Upper lobe of left lung (tissue), 6 donors: ENCODE results near the gene CASP10. TPM values are rescaled to one million over a fixed set of nuclear protein-coding genes. Genes with fewer than 3 reads are reported as not detected.

ENCODE experiments used
- ATAC-seq, 2 donors: fragments of 200-7000 bp; cut with Tn5 transposase; one replicate each; pipeline ENCODE4 v1.9.1; 2022; ENCODE audit warnings: mild to moderate bottlenecking in 2 of 2, moderate library complexity in 2 of 2; ENCODE audit not compliant: low FRiP score in 2 of 2
- DNase-seq, 2 donors: peaks; one replicate each; pipeline ENCODE4 v3.0.0-alpha.2; 2019 to 2020
- H3K27ac ChIP-seq, 4 donors: fragments of 200-600 bp; sonication (generic); one replicate each; pipeline ENCODE4 v1.5.1; 2016 to 2019
- H3K27me3 ChIP-seq, 4 donors: fragments of 200-600 bp; sonication (generic); one replicate each; pipeline ENCODE4 v1.5.1; 2017 to 2019
- H3K36me3 ChIP-seq, 4 donors: fragments of 200-600 bp; sonication (generic); one replicate each; pipeline ENCODE4 v1.5.1; 2016 to 2019
- H3K4me1 ChIP-seq, 4 donors: fragments of 200-600 bp; sonication (generic); one replicate each; pipeline ENCODE4 v1.5.1; 2018 to 2019
- H3K4me3 ChIP-seq, 4 donors: fragments of 200-600 bp; sonication (generic); one replicate each; pipeline ENCODE4 v1.5.1; 2017 to 2019; ENCODE audit warnings: mild to moderate bottlenecking in 2 of 4, moderate library complexity in 1 of 4
- H3K9me3 ChIP-seq, 4 donors: fragments of 200-600 bp; sonication (generic); one replicate each; pipeline ENCODE4 v1.5.1; 2018 to 2019
- EP300 ChIP-seq, 4 donors: sonication (generic); formaldehyde crosslinking; IDR thresholded peaks; one replicate each; pipeline ENCODE4 v1.5.1; 2017; ENCODE audit warnings: antibody characterized with exemption in 4 of 4, control low read depth in 2 of 4
- POLR2A ChIP-seq, 4 donors: fragments of 450-650 bp; IDR thresholded peaks; one replicate each; pipeline ENCODE4 v1.5.1; 2016 to 2017; ENCODE audit warnings: antibody characterized with exemption in 4 of 4, mild to moderate bottlenecking in 2 of 4
- POLR2AphosphoS5 ChIP-seq, 2 donors: sonication (generic); formaldehyde crosslinking; IDR thresholded peaks; one replicate each; pipeline ENCODE4 v1.5.1; 2017; ENCODE audit warnings: antibody characterized with exemption in 2 of 2
- WGBS, 2 donors: methylation state at CpG; one replicate each; pipeline ENCODE4 v1.1.5; 2017 to 2018; 5-methylcytosine and 5-hydroxymethylcytosine counted together
- total RNA-seq, 6 donors: library from RNA; depleted of rRNA in 4 of 6; stranded (reverse); fragments of >200 nt in 4 of 6; gene quantifications; one replicate each; pipeline versions ENCODE4 v1.1.0 to v1.2.1, GENCODE V29; 2016 to 2021
- TF ChIP-seq, protein P1 (sequence below), 6 experiments: fragments of 450-650 bp in 4 of 6; fragments of 200-600 bp in 2 of 6; sonication (generic) in 2 of 6; IDR thresholded peaks; one replicate each; pipeline ENCODE4 v1.5.1; 2016 to 2019; ENCODE audit warnings: antibody characterized with exemption in 6 of 6
- donor health status: DM: no; HTN: no; CAD: no; lungs with moderate emphysema.
- donor health status: DM: no; HTN: yes; CAD: no; lungs with severe emphysema.

The CASP10 gene
- total RNA-seq, 6 donors from 2014 or later, result 21.1 to 67.1 (median 29.9) TPM

DNA sequence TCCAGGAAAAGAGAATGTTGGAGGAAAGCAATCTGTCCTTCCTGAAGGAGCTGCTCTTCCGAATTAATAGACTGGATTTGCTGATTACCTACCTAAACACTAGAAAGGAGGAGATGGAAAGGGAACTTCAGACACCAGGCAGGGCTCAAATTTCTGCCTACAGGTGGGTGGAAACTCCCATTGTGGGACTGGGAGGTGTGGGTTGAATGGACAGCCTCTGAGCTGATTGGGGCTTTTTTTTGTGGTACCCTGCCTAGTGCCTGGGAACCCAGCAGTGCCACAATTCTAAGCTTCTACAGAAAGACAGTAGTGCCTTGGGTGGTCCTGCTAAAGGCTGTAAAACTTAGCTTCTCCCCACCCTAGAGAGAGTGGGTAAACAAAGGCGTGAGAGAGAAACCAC lies 83.7 kb downstream of the CASP10 start:
- Histone ChIP-seq H3K9me3 (no peaks in the 10 kb centered on the region), H3K4me1 (peaks cover 11 to 15% (median 13%) of the 10 kb centered on the region in 4 donors), H3K36me3 (peaks cover 2 to 45% (median 11%) of the 10 kb centered on the region in 4 donors), H3K27ac (no peak overlapping the region), H3K27me3 (no peaks in the 10 kb centered on the region), H3K4me3 (no peak overlapping the region)
- ATAC-seq, result no peak
- 73 to 93% methylated on average over 2 of the region's 2 CpGs for WGBS, 2 donors
- no peak for DNase-seq
- TF ChIP-seq EP300 (IDR thresholded peaks at IDR 0.05) (no peak), POLR2A (IDR thresholded peaks at IDR 0.05) (no peak), POLR2AphosphoS5 (IDR thresholded peaks at IDR 0.05) (no peak)
- TF ChIP-seq, protein P1, sequence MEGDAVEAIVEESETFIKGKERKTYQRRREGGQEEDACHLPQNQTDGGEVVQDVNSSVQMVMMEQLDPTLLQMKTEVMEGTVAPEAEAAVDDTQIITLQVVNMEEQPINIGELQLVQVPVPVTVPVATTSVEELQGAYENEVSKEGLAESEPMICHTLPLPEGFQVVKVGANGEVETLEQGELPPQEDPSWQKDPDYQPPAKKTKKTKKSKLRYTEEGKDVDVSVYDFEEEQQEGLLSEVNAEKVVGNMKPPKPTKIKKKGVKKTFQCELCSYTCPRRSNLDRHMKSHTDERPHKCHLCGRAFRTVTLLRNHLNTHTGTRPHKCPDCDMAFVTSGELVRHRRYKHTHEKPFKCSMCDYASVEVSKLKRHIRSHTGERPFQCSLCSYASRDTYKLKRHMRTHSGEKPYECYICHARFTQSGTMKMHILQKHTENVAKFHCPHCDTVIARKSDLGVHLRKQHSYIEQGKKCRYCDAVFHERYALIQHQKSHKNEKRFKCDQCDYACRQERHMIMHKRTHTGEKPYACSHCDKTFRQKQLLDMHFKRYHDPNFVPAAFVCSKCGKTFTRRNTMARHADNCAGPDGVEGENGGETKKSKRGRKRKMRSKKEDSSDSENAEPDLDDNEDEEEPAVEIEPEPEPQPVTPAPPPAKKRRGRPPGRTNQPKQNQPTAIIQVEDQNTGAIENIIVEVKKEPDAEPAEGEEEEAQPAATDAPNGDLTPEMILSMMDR (IDR thresholded peaks at IDR 0.05), result no peak

DNA sequence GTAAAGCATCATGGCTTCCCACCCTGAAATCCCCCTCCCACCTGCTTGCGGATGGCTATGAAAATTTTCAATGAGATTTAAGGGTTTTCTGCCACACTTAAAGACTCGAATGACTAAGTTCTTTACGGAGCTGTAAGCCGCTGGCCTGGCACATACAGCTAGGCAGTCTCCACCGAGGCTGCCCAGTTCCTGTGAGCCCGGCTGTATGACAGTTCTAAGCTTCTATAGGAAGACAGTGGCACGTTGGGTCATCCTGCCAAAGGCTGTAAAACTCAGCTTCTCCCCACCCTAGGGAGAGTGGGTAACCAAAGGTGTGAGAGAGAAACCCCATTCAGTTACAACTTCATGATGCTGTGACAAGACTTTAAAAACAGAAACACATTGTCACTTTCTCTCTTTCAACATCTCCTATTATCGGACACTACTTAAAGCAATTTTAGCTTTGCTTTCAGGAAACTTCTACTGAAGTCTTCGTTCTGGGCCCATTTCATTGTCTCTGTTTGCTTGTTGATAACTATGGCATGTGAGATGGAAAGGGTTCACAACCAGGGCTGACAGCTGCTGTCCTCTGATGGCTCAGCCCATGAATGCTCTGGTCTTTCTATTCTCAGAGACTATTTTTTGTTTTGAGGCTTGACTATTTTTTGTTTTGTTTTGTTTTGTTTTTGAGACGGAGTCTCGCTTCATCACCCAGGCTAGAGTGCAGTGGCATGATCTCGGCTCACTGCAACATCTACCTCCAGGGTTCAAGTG lies 84.5 kb downstream of the CASP10 start:
- Histone ChIP-seq H3K27ac (no peak overlapping the region), H3K4me3 (no peak overlapping the region), H3K27me3 (no peaks in the 10 kb centered on the region), H3K36me3 (peaks cover 3 to 53% (median 13%) of the 10 kb centered on the region in 4 donors), H3K4me1 (peaks cover 6 to 12% (median 11%) of the 10 kb centered on the region in 4 donors), H3K9me3 (no peaks in the 10 kb centered on the region)
- ATAC-seq (no peak), DNase-seq (no peak)
- TF ChIP-seq POLR2A (IDR thresholded peaks at IDR 0.05), result no peak
- no peak for TF ChIP-seq EP300 (IDR thresholded peaks at IDR 0.05)
- TF ChIP-seq, protein P1 (IDR thresholded peaks at IDR 0.05), result no peak
- TF ChIP-seq POLR2AphosphoS5 (IDR thresholded peaks at IDR 0.05), result no peak
- 83 to 86% methylated on average over 12 of the region's 12 CpGs for WGBS, 2 donors

DNA sequence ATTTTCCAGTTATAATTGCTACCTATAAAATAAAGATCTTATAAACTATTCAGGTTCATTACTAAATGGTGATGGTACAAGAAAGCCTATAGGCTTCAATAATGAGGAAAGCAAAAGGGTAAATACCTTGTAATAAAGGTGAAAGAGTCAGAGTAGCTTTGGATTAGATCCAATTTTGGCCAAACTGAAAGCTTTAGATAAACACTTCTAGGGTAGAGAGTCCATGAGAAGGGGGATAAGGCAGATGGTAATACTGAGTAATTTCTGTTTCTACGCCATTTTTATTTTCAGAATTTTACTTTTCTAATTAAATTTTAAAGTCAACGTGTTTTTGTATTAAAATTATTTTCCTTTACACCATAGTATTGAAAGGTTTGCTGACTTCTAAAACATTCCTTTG lies 86.8 kb downstream of the CASP10 start:
- H3K27ac ChIP-seq, result no peak overlapping the region
- H3K27me3 ChIP-seq, result no peaks in the 10 kb centered on the region
- WGBS, 2 donors, result 85 to 89% methylated on average over 2 of the region's 2 CpGs
- H3K9me3 ChIP-seq, result no peaks in the 10 kb centered on the region
- DNase-seq, result no peak
- no peak for ATAC-seq
- no peak for TF ChIP-seq POLR2A (IDR thresholded peaks at IDR 0.05)
- no peak for TF ChIP-seq POLR2AphosphoS5 (IDR thresholded peaks at IDR 0.05)
- no peak for TF ChIP-seq EP300 (IDR thresholded peaks at IDR 0.05)
- TF ChIP-seq, protein P1 (IDR thresholded peaks at IDR 0.05), result no peak
- H3K4me3 ChIP-seq, result no peak overlapping the region
- H3K36me3 ChIP-seq, result peaks cover 8 to 76% (median 27%) of the 10 kb centered on the region in 4 donors
- peaks cover 0 to 4% (median 2%) of the 10 kb centered on the region in 4 donors for H3K4me1 ChIP-seq

DNA sequence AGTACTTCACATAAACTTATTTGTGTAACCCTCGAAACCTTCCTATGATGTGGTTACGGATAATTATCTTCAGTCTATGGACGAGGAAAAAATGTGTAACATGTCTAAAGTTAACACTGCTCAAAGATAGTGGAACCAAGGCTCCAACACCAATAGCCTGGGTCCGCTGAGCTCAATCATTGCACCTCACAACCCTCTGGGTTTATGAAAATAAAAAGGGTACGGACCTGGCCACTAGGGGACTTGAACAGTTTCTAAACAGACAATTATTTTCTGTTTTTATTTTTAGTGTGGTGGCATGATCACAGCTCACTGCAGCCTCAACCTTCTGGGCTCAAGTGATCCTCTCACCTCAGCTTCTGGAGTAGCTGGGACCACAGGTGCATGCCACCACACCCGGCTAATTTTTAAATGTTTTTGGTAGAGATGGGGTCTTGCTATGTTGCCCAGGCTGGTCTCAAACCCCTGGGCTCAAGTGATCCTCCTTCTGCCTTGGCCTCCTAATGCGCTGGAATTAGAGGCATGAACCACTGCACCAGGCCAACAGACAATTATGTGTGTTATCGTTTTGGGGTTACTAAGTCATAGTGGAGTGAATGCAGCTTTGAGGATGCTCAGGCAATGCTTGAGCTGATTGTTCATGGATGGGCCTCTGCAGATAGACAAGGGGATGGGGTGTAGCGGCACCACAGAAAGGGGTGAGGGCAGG lies 87.5 kb downstream of the CASP10 start:
- Histone ChIP-seq H3K36me3 (peaks cover 9 to 83% (median 33%) of the 10 kb centered on the region in 4 donors), H3K27ac (no peak overlapping the region)

More for the DNA sequence above, 87.5 kb downstream of the CASP10 start:
- Histone ChIP-seq H3K9me3 (no peaks in the 10 kb centered on the region), H3K4me1 (peaks cover 0 to 4% (median 2%) of the 10 kb centered on the region in 4 donors), H3K27me3 (no peaks in the 10 kb centered on the region), H3K4me3 (no peak overlapping the region)
- peak in 1 of 2 donors; percentile 49 for ATAC-seq
- WGBS, 2 donors, result 80 to 84% methylated on average over 8 to 9 of the region's 9 CpGs
- TF ChIP-seq, protein P1 (IDR thresholded peaks at IDR 0.05), result no peak
- TF ChIP-seq POLR2A (IDR thresholded peaks at IDR 0.05) (no peak), EP300 (IDR thresholded peaks at IDR 0.05) (no peak), POLR2AphosphoS5 (IDR thresholded peaks at IDR 0.05) (no peak)
- no peak for DNase-seq
